KMS-11 (cell line): Measurements from ENCODE around the gene DRC3.

ENCODE experiments used
- H2AFZ ChIP-seq: fragments of 200-600 bp; sonication (generic); 2 replicates; pipeline ENCODE4 v1.6.1; 2016; ENCODE audit warnings: antibody characterized with exemption, mixed run types, low read depth
- H3K27ac ChIP-seq: fragments of 200-600 bp; sonication (generic); 2 replicates; pipeline ENCODE4 v1.6.1; 2016; ENCODE audit warnings: mild to moderate bottlenecking, mixed run types
- H3K27me3 ChIP-seq: fragments of 200-600 bp; sonication (generic); 2 replicates; pipeline ENCODE4 v1.6.1; 2017; ENCODE audit warnings: mild to moderate bottlenecking, low read depth, mixed run types, moderate library complexity; ENCODE audit not compliant: insufficient read depth
- H3K36me3 ChIP-seq: fragments of 200-600 bp; sonication (generic); 2 replicates; pipeline ENCODE4 v1.6.1; 2017; ENCODE audit warnings: mild to moderate bottlenecking, mixed run types; ENCODE audit not compliant: insufficient read depth
- H3K4me1 ChIP-seq: fragments of 200-600 bp; sonication (generic); 2 replicates; pipeline ENCODE4 v1.6.1; 2016; ENCODE audit warnings: mild to moderate bottlenecking, low read depth, mixed run types; ENCODE audit not compliant: poor library complexity, severe bottlenecking
- H3K4me2 ChIP-seq: fragments of 200-600 bp; sonication (generic); 2 replicates; pipeline ENCODE4 v1.7.0; 2016; ENCODE audit warnings: mild to moderate bottlenecking, mixed run types
- H3K4me3 ChIP-seq: fragments of 200-600 bp; sonication (generic); IDR thresholded peaks from 2 replicates; pipeline ENCODE4 v1.6.1; 2017; ENCODE audit warnings: low read depth, low read length, mixed read lengths; ENCODE audit not compliant: insufficient read depth
- H3K79me2 ChIP-seq: fragments of 200-600 bp; sonication (generic); 2 replicates; pipeline ENCODE4 v1.6.1; 2016; ENCODE audit warnings: low read depth, mixed run types; ENCODE audit not compliant: insufficient read depth
- H3K9ac ChIP-seq: fragments of 200-600 bp; sonication (generic); 2 replicates; pipeline ENCODE4 v1.6.1; 2016; ENCODE audit warnings: mild to moderate bottlenecking, mixed run types
- H4K20me1 ChIP-seq: fragments of 200-600 bp; sonication (generic); 2 replicates; pipeline ENCODE4 v1.6.1; 2016; ENCODE audit warnings: mild to moderate bottlenecking, mixed run types; ENCODE audit not compliant: insufficient read depth
- CTCF ChIP-seq: fragments of 200-600 bp; sonication (generic); conservative IDR thresholded peaks from 2 replicates; pipeline ENCODE4 v1.6.1; 2017; ENCODE audit warnings: low read depth, mild to moderate bottlenecking, antibody characterized with exemption, low read length, moderate library complexity, mixed read lengths

DRC3 gene

GRCh38 chr17:17979778-17980177 lies 7.1 kb downstream of the DRC3 start:
- TF ChIP-seq CTCF, result no peak
- Histone ChIP-seq H3K9ac (no peak overlapping the region), H3K4me1 (no peaks in the 10 kb centered on the region), H3K27ac (no peak overlapping the region), H3K36me3 (no peaks in the 10 kb centered on the region), H3K79me2 (no peaks in the 10 kb centered on the region), H4K20me1 (no peaks in the 10 kb centered on the region), H3K4me2 (no peak overlapping the region), H2AFZ (no peak overlapping the region), H3K4me3 (no peak overlapping the region), H3K27me3 (no peaks in the 10 kb centered on the region)

- Histone ChIP-seq H3K27me3 (no peaks in the 10 kb centered on the region), H3K4me1 (no peaks in the 10 kb centered on the region), H3K9ac (no peak overlapping the region), H4K20me1 (no peaks in the 10 kb centered on the region), H2AFZ (no peak overlapping the region), H3K79me2 (no peaks in the 10 kb centered on the region), H3K27ac (no peak overlapping the region), H3K4me2 (no peak overlapping the region), H3K4me3 (no peak overlapping the region), H3K36me3 (no peaks in the 10 kb centered on the region)
- no peak for TF ChIP-seq CTCF
These were observed 8.7 kb downstream of the DRC3 start for GRCh38 chr17:17981330-17981729.

GRCh38 chr17:17982801-17983200 lies 10.1 kb downstream of the DRC3 start:
- no peak overlapping the region for H3K4me2 ChIP-seq
- TF ChIP-seq CTCF, result no peak
- no peaks in the 10 kb centered on the region for H3K36me3 ChIP-seq
- no peaks in the 10 kb centered on the region for H3K4me1 ChIP-seq
- no peaks in the 10 kb centered on the region for H4K20me1 ChIP-seq
- H3K79me2 ChIP-seq, result no peaks in the 10 kb centered on the region
- H3K27me3 ChIP-seq, result no peaks in the 10 kb centered on the region
- H3K27ac ChIP-seq, result no peak overlapping the region
- H3K4me3 ChIP-seq, result no peak overlapping the region
- no peak overlapping the region for H3K9ac ChIP-seq
- H2AFZ ChIP-seq, result no peak overlapping the region

- Histone ChIP-seq H3K36me3 (no peaks in the 10 kb centered on the region), H3K4me2 (no peak overlapping the region), H3K27ac (no peak overlapping the region), H3K27me3 (no peaks in the 10 kb centered on the region), H3K4me1 (no peaks in the 10 kb centered on the region), H4K20me1 (no peaks in the 10 kb centered on the region), H3K79me2 (no peaks in the 10 kb centered on the region), H2AFZ (no peak overlapping the region), H3K9ac (no peak overlapping the region), H3K4me3 (no peak overlapping the region)
- TF ChIP-seq CTCF, result no peak
These were observed 10.7 kb downstream of the DRC3 start for GRCh38 chr17:17983376-17983775.

- H3K27me3 ChIP-seq, result no peaks in the 10 kb centered on the region
- H3K79me2 ChIP-seq, result no peaks in the 10 kb centered on the region
- no peak overlapping the region for H3K9ac ChIP-seq
- H3K4me1 ChIP-seq, result no peaks in the 10 kb centered on the region
- no peak overlapping the region for H2AFZ ChIP-seq
- H3K4me2 ChIP-seq, result no peak overlapping the region
- no peak for TF ChIP-seq CTCF
- no peaks in the 10 kb centered on the region for H3K36me3 ChIP-seq
- H3K4me3 ChIP-seq, result no peak overlapping the region
- no peaks in the 10 kb centered on the region for H4K20me1 ChIP-seq
- no peak overlapping the region for H3K27ac ChIP-seq
These were observed 11.1 kb downstream of the DRC3 start for GRCh38 chr17:17983776-17984175.
